ENCODE data around the gene CHRNG. TPM values are rescaled to one million over a fixed set of nuclear protein-coding genes. Genes with fewer than 3 reads are reported as not detected.

The CHRNG gene
- total and polyA plus RNA-seq, 9 donors = not detected

GRCh38 chr2:232551776-232552175 lies 12.3 kb downstream of the CHRNG start:
- 86 to 94% (median 93%) methylated on average over 4 of the region's 4 CpGs for WGBS, 3 donors
- no peaks in the 10 kb centered on the region for H3K27me3 ChIP-seq
- no peaks in the 10 kb centered on the region for H3K36me3 ChIP-seq
- H3K4me3 ChIP-seq = peak overlapping the region; percentile 99
- H3K9me3 ChIP-seq = no peaks in the 10 kb centered on the region
- DNase-seq = no peak
- intact Hi-C loops (cut with DNase I) = no loop called here
- peaks cover 2% of the 10 kb centered on the region for H3K4me1 ChIP-seq (ENCODE audit: insufficient read depth)
- H3K27ac ChIP-seq = no peak overlapping the region
- TF ChIP-seq POLR2A (IDR thresholded peaks at IDR 0.05) (no peak), EP300 (IDR thresholded peaks at IDR 0.05) (no peak), CTCF (IDR thresholded peaks at IDR 0.05) (no peak)

- no peak overlapping the region for H3K4me3 ChIP-seq
- TF ChIP-seq CTCF (IDR thresholded peaks at IDR 0.05) (no peak), POLR2A (IDR thresholded peaks at IDR 0.05) (no peak), EP300 (IDR thresholded peaks at IDR 0.05) (no peak)
- DNase-seq = no peak
- H3K36me3 ChIP-seq = no peaks in the 10 kb centered on the region
- no peaks in the 10 kb centered on the region for H3K9me3 ChIP-seq
- intact Hi-C loops (cut with DNase I) = no loop called here
- peaks cover 2% of the 10 kb centered on the region for H3K4me1 ChIP-seq (ENCODE audit: insufficient read depth)
- H3K27me3 ChIP-seq = no peaks in the 10 kb centered on the region
- no peak overlapping the region for H3K27ac ChIP-seq
- 76 to 83% (median 80%) methylated on average over 3 of the region's 3 CpGs for WGBS, 3 donors
These were observed 16.9 kb downstream of the CHRNG start for GRCh38 chr2:232556426-232556825.

- Histone ChIP-seq H3K4me3 (no peak overlapping the region), H3K27me3 (no peaks in the 10 kb centered on the region), H3K27ac (no peak overlapping the region), H3K4me1 (ENCODE audit: insufficient read depth) (no peaks in the 10 kb centered on the region), H3K36me3 (no peaks in the 10 kb centered on the region), H3K9me3 (no peaks in the 10 kb centered on the region)
- TF ChIP-seq CTCF (IDR thresholded peaks at IDR 0.05) (no peak), EP300 (IDR thresholded peaks at IDR 0.05) (no peak), POLR2A (IDR thresholded peaks at IDR 0.05) (no peak)
- no peak for DNase-seq
- 81 to 84% (median 84%) methylated on average over 8 of the region's 8 CpGs for WGBS, 3 donors
- intact Hi-C loops (cut with DNase I) = no loop called here
These were observed 23.1 kb downstream of the CHRNG start for GRCh38 chr2:232562515-232563151.

- Histone ChIP-seq H3K27ac (no peak overlapping the region), H3K4me1 (ENCODE audit: insufficient read depth) (no peaks in the 10 kb centered on the region), H3K9me3 (no peaks in the 10 kb centered on the region), H3K27me3 (no peaks in the 10 kb centered on the region), H3K36me3 (no peaks in the 10 kb centered on the region), H3K4me3 (no peak overlapping the region)
- no peak for DNase-seq
- WGBS, 3 donors = 33 to 61% (median 49%) methylated on average over 3 of the region's 3 CpGs
- no peak for TF ChIP-seq POLR2A (IDR thresholded peaks at IDR 0.05)
- no peak for TF ChIP-seq EP300 (IDR thresholded peaks at IDR 0.05)
- TF ChIP-seq CTCF (IDR thresholded peaks at IDR 0.05) = no peak
- intact Hi-C loops (cut with DNase I) = no loop called here
These were observed 24.1 kb downstream of the CHRNG start for GRCh38 chr2:232563580-232563979.

Measured in ovary (tissue), 9 donors.